Activated CD4-positive, alpha-beta T cell treated with anti-CD3 and anti-CD28 coated beads, Interleukin-2, Interleukin-4, amounts not matched to agents 100 ng/mL and 50 ng/mL, durations not matched to agents 16 hours and 8 hours (primary cell): ENCODE measurements around the gene PLB1.
"Not testable (repeated sequence)": the region's sequence is repeated elsewhere in the genome, so short reads cannot be mapped to it uniquely, and the experiment has no call there.

ENCODE experiments used
- DNase-seq: peaks from one replicate; pipeline ENCODE4 v3.0.0-alpha.2; 2020; ENCODE audit warnings: low spot score

PLB1 gene

DNA sequence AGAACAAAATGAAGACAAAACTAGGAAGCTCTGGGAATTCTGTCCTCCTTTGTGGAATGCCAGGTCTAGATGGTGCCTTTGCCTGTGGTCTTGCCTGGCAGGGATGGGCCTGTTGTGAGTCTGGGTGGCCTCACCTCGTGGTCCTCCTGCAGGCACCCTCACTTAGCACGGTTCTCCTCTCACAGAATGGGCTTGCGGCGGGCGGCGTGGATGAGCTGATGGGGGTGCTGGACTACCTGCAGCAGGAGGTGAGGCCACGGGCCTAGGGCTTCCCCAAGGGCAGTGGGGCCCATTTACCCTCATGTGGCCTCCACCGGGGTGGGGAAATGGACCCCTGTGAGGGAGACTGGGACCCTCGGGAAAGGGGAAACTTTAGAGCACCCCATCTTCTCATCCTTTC, 42.3 kb downstream of the PLB1 start:
- DNase-seq: no peak

GRCh38 chr2:28538652-28539051, 42.8 kb downstream of the PLB1 start:
- no peak for DNase-seq

DNA sequence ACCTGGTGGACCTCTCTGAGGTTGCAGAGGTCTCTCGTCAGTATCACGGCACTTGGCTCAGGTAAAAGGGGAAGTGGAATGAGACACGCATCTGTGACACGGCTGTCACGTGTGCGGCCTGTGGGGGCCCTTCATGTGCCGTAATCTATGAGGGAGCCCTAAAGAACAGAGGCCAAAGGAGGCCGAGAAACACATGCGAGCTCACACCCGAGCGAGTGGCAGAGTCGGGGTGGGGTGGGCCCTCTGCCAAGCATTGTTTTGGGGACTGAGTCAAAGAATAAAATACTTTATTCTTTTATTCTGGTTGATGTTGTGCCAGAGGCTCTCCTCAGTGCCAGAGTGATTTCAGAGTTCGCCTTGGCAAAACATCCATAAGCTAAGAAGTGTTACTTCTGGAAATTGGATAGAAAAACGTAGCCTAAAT, 43.3 kb downstream of the PLB1 start:
- no peak for DNase-seq

GRCh38 chr2:28543316-28544035, 47.6 kb downstream of the PLB1 start:
- no peak for DNase-seq

DNA sequence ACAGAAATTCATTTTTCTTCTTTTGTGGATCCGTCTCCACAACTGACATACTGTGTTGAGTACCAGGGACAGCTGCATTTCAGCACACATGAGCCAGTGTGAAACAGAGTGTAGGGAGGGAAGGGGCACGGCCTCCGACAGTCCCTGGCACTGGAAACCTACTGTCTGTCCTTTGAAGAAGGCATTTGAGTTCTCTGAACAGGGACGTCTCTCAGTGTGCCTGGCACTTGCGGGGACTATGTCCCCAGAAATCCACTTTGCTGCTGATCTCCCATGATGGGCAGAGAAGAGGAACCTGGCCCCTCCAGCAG, 48.1 kb downstream of the PLB1 start:
- DNase-seq: no peak

GRCh38 chr2:28544405-28544921, 48.6 kb downstream of the PLB1 start:
- DNase-seq: peak; percentile 18

- peak; percentile 56 for DNase-seq
These were observed 49.2 kb downstream of the PLB1 start for GRCh38 chr2:28544922-28545589.

DNA sequence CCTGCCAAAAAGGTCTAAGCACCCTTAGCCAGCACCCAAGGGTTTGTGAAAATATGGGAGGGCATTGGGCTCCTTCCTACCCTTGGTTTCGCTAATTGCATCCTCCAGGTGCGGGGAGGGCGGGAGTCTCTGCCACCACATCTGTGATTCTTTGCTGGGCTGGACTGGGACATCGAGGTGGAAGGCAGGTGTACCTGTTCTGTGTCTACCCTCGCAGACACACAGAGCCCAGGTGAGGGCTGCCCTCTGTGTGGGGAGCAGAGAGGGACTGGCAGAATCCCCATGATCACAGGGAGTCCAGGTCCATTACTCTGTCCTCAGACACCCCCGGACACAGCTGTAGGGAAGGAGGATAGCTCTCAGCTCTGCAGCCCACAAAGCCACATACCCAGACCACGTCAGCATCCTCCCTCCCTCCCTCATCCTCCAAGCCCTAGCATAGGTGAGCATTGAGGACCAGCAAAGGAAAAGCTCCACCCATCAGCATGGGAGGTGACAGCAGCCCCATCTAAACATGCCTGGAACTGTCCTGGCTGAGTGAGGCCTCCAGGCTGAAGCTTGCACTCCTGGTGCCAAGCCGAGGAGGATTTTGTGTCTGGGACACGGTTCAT, 49.8 kb downstream of the PLB1 start:
- peak; percentile 40 for DNase-seq

GRCh38 chr2:28546242-28546641, 50.4 kb downstream of the PLB1 start:
- no peak for DNase-seq

GRCh38 chr2:28547223-28547860, 51.5 kb downstream of the PLB1 start:
- no peak for DNase-seq

GRCh38 chr2:28547906-28548600, 52.2 kb downstream of the PLB1 start:
- DNase-seq: peak; percentile 25

DNA sequence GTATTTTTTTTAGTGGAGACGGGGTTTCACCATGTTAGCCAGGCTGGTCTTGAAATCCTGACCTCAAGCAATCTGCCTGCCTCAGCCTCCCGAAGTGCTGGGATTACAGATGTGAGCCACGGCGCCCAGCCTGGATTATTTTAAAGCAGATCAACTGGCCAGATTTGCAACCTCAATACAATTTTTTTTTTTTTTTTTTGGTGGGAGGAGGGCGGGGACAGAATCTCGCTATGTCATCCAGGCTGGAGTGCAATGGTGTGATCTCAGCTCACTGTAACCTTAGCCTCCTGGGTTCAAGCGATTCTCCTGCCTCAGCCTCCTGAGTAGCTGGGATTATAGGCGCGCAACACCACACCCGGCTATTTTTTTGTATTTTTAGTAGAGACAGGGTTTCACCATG, 54.5 kb downstream of the PLB1 start:
- not testable (repeated sequence) for DNase-seq

GRCh38 chr2:28552045-28552823, 56.4 kb downstream of the PLB1 start:
- no peak for DNase-seq

- DNase-seq: no peak
These were observed 60.4 kb downstream of the PLB1 start for GRCh38 chr2:28556303-28556702.

DNA sequence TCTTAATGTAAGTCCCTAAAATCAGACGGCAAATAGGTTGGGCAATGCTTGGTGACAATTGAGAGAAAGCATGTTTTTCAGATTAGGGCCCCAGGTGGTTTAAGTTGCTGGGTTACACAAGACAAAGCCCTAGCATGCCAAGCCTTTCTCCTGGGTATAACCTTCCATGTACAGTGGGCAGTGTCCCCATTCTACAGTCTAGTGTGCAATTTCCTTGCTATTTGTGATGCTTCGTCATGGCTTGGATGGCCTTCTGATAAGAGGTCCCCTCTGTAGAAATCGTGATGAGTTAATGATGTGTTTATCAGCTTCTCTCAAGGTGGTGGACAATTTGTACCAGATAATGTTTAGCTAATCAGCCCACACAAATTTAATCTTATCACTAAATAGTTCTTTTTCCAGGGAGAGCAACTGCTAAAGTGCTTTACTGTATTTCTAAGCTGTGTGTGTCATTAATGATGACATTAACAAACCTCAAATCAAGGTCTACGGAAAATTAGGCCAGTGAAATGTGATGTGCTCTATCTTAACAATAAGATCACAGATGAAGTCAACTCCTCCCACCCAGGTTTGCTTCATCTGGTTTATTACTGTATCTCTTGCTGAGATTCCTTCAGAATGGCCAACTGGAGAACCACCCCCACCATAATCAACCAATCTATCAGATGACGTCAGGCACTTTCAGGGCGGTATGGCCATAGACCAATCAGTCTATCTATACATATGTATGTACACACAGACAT, 61.7 kb downstream of the PLB1 start:
- DNase-seq: no peak

DNA sequence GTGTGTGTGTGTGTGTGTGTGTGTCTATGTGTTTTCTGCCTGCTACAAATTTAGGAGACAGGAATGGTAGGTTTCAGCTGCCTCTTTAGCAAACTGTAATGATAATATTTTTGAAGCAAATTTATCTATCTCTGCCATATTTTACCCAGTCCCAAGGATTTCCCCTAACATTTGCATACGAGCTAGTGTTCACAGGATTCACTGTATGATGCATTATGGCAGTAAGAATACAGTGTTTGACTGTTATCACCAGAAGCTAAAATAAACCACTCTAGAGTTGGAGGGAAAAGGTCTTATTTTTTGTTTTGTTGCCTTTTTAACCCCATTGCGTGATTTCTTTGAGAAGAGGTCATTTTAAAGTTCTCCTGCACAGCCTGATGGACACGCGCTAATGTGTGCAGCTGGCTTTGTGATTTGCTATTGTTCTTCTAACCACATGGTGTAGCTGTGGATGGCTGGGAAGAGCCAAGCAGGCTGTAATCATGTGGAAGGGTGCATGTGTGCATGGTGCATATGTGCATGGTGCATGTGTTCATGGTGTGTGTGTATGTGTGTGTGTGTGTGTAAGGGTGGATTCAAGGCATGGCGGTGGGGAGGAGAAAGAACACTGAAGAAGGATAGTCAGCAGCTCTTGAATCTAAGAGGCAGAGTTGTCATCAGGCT, 62.4 kb downstream of the PLB1 start:
- no peak for DNase-seq

DNA sequence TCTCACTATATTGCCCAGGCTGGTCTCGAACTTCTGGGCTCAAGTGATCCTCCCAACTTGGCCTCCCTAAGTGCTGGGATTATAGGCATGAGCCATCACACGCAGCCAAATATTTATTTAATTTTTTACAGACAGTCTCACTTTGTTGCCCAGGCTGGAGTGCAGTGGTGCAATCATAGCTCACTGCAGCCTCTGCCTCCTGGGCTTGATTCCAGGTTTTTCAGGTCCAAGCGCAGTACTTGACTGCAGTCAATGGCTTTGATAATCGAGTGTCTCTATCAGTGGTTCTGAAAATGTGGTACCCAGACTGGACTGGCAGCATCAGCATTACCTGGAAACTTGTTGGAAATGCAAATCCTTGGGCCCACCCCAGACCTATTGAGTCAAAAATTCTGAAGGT, 63.1 kb downstream of the PLB1 start:
- DNase-seq: no peak

DNA sequence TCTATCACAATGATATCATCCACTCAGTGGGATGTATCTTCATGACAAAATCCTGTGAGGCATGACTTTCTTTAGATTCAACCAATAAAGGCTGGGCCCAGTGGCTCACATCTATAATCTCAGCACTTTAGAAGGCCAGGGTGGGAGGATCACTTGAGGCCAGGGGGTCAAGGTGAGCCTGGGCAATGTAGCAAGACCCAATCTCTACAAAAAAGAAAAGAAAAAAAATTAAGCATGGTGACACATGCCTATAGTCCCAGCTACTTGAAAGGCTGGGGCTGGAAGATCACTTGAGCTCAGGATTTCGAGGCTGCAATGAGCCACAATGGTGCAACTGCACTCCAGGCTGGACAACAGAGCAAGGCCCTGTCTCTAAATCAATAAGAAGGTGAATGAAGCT, 68.0 kb downstream of the PLB1 start:
- no peak for DNase-seq

DNA sequence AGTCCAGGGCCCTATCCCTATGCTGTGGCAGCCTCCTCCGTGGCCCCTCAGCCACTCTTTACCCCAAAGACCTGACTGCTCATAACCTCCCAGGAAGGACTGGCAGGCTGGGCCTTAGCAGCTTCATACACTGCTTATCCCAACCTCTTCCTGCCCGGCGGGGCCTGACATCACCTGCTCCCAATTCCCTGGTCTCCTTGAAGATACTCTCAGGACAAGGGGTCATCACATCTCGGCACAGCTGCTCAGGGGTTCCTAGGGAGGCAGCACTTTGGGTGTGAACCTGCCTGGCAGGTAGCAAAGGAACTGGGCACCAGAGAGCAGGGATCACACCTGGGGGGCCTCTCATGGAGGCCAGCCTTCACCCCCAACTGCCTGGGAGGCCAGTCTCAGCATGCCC, 68.5 kb downstream of the PLB1 start:
- DNase-seq: no peak

- DNase-seq: no peak
These were observed 69.2 kb downstream of the PLB1 start for GRCh38 chr2:28565033-28565432.
